WTC11 (cell line): ENCODE measurements around the gene FCSK. TPM values are rescaled to one million over a fixed set of nuclear protein-coding genes. Genes with fewer than 3 reads are reported as not detected.
"Not testable (repeated sequence)": the region's sequence is repeated elsewhere in the genome, so short reads cannot be mapped to it uniquely, and the experiment has no call there.

Experiments used
- ATAC-seq: fragments of 200-7000 bp; cut with Tn5 transposase; 2 replicates; pipeline ENCODE4 v1.10.0; 2021; ENCODE audit warnings: mild to moderate bottlenecking, moderate library complexity
- CTCF ChIA-PET: fragments of 300-600 bp; sonication (Branson Sonifier 250); formaldehyde crosslinking; loops from one replicate; lab custom pipeline; 2021; ENCODE audit warnings: antibody characterized with exemption; lab: Charles Lee
- POLR2A ChIA-PET: fragments of 350-600 bp; sonication (Branson Sonifier 250); formaldehyde crosslinking; loops from one replicate; lab custom pipeline; 2021; ENCODE audit warnings: antibody characterized with exemption; lab: Charles Lee
- DNase-seq: peaks from one replicate; pipeline ENCODE4 v3.0.0; 2021; ENCODE audit warnings: low spot score
- H3K27ac Mint-ChIP-seq: 2 replicates; pipeline ENCODE4 v1.8.0; 2021; ENCODE audit warnings: mixed read lengths
- H3K27me3 Mint-ChIP-seq: 2 replicates; pipeline ENCODE4 v1.8.0; 2021; ENCODE audit warnings: low read depth, mild to moderate bottlenecking, moderate library complexity, mixed read lengths
- H3K36me3 Mint-ChIP-seq: 2 replicates; pipeline ENCODE4 v1.8.0; 2021; ENCODE audit warnings: mixed read lengths
- H3K4me1 Mint-ChIP-seq: 2 replicates; pipeline ENCODE4 v1.8.0; 2022; ENCODE audit warnings: mixed read lengths
- H3K4me3 Mint-ChIP-seq: 2 replicates; pipeline ENCODE4 v1.8.0; 2021; ENCODE audit warnings: mild to moderate bottlenecking, moderate library complexity, mixed read lengths
- H3K9me3 Mint-ChIP-seq: 2 replicates; pipeline ENCODE4 v1.8.0; 2021; ENCODE audit warnings: mixed read lengths
- ATF1 ChIP-seq: sonication (generic); formaldehyde crosslinking; IDR thresholded peaks from 2 replicates; pipeline ENCODE4 v1.8.1; 2023; ENCODE audit warnings: mild to moderate bottlenecking, moderate library complexity, missing genetic modification reagents
- CREB1 ChIP-seq: sonication (generic); formaldehyde crosslinking; IDR thresholded peaks from 2 replicates; pipeline ENCODE4 v1.8.0; 2023; ENCODE audit warnings: mild to moderate bottlenecking, missing genetic modification reagents
- CREM ChIP-seq: sonication (generic); formaldehyde crosslinking; IDR thresholded peaks from 2 replicates; pipeline ENCODE4 v1.8.1; 2022; ENCODE audit warnings: mild to moderate bottlenecking, missing genetic modification reagents, moderate library complexity
- ESRRA ChIP-seq: sonication (generic); formaldehyde crosslinking; IDR thresholded peaks from 2 replicates; pipeline ENCODE4 v1.8.1; 2022; ENCODE audit warnings: mild to moderate bottlenecking, missing genetic modification reagents, borderline replicate concordance
- FOXK1 ChIP-seq: sonication (generic); formaldehyde crosslinking; IDR thresholded peaks from 2 replicates; pipeline ENCODE4 v1.8.0; 2022; ENCODE audit warnings: mild to moderate bottlenecking, moderate library complexity, missing genetic modification reagents
- IRF2 ChIP-seq: sonication (generic); formaldehyde crosslinking; IDR thresholded peaks from 2 replicates; pipeline ENCODE4 v1.8.0; 2022; ENCODE audit warnings: low read depth, missing genetic modification reagents, borderline replicate concordance
- MLX ChIP-seq: sonication (generic); formaldehyde crosslinking; IDR thresholded peaks from 2 replicates; pipeline ENCODE4 v1.8.1; 2023; ENCODE audit warnings: mild to moderate bottlenecking, missing genetic modification reagents, moderate library complexity
- MXD4 ChIP-seq: fragments of 250-450 bp; sonication (Bioruptor Pico); IDR thresholded peaks from 2 replicates; pipeline ENCODE4 v1.8.0; 2021; ENCODE audit warnings: mild to moderate bottlenecking, moderate library complexity, borderline replicate concordance
- NFATC4 ChIP-seq: fragments of 250-450 bp; sonication (Bioruptor Pico); IDR thresholded peaks from 2 replicates; pipeline ENCODE4 v1.9.0; 2021; ENCODE audit warnings: mild to moderate bottlenecking
- NFYB ChIP-seq: sonication (generic); formaldehyde crosslinking; conservative IDR thresholded peaks from 2 replicates; pipeline ENCODE4 v1.8.0; 2022; ENCODE audit warnings: low read depth, missing genetic modification reagents
- TEAD4 ChIP-seq: sonication (generic); formaldehyde crosslinking; IDR thresholded peaks from 2 replicates; pipeline ENCODE4 v1.8.0; 2022; ENCODE audit warnings: mild to moderate bottlenecking, missing genetic modification reagents
- ZNF138 ChIP-seq: sonication (generic); formaldehyde crosslinking; conservative IDR thresholded peaks from 2 replicates; pipeline ENCODE4 v1.8.1; 2022; ENCODE audit warnings: mild to moderate bottlenecking, moderate library complexity, missing genetic modification reagents
- ZNF317 ChIP-seq: sonication (generic); formaldehyde crosslinking; IDR thresholded peaks from 2 replicates; pipeline ENCODE4 v1.8.1; 2023; ENCODE audit warnings: low read depth, mild to moderate bottlenecking, moderate library complexity, missing genetic modification reagents, borderline replicate concordance
- total RNA-seq: library from RNA; stranded (reverse); gene quantifications from 3 replicates; pipeline ENCODE4 v1.2.3, GENCODE V29; 2021
- TF ChIP-seq, protein P1 (sequence below): sonication (generic); formaldehyde crosslinking; conservative IDR thresholded peaks from 2 replicates; pipeline ENCODE4 v1.8.1; 2022; ENCODE audit warnings: mild to moderate bottlenecking, missing genetic modification reagents
- TF ChIP-seq, protein P2 (sequence below): sonication (generic); formaldehyde crosslinking; IDR thresholded peaks from 2 replicates; pipeline ENCODE4 v1.8.1; 2022; ENCODE audit warnings: mild to moderate bottlenecking, moderate library complexity, missing genetic modification reagents
- TF ChIP-seq, protein P3 (sequence below): sonication (generic); formaldehyde crosslinking; IDR thresholded peaks from 2 replicates; pipeline ENCODE4 v1.8.0; 2023; ENCODE audit warnings: missing genetic modification reagents, mild to moderate bottlenecking, borderline replicate concordance
- TF ChIP-seq, protein P4 (sequence below): sonication (generic); formaldehyde crosslinking; IDR thresholded peaks from 2 replicates; pipeline ENCODE4 v1.8.0; 2022; ENCODE audit warnings: mild to moderate bottlenecking, missing genetic modification reagents
- TF ChIP-seq, protein P5 (sequence below): sonication (generic); formaldehyde crosslinking; IDR thresholded peaks from 2 replicates; pipeline ENCODE4 v1.8.0; 2022; ENCODE audit warnings: mild to moderate bottlenecking, missing genetic modification reagents
- TF ChIP-seq, protein P6 (sequence below): fragments of 250-450 bp; sonication (Bioruptor Pico); conservative IDR thresholded peaks from 2 replicates; pipeline ENCODE4 v1.9.0; 2021; ENCODE audit warnings: mild to moderate bottlenecking

The FCSK gene
- total RNA-seq, 1 experiment from 2014 or later = 10.6 TPM

DNA sequence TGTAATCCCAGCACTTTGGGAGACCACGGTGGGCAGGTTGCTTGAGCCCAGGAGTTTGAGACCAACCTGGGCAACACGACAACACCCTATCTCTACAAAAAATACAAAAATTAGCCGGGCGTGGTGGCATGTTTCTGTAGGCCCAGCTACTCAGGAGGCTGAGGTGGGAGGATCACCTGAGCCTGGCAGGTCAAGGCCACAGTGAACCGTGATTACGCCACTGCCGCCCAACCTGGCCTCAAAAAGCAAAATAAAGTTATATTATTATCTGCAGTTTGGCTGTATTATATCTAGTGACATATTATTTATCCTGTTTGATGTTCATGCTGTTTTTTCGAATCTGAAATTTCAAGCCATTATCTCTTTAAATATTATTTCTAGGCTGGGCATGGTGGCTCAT lies 42.0 kb upstream of the FCSK start (continued):
- TF ChIP-seq CREB1 = no peak
- TF ChIP-seq, all 79 proteins: peak for 0

DNA sequence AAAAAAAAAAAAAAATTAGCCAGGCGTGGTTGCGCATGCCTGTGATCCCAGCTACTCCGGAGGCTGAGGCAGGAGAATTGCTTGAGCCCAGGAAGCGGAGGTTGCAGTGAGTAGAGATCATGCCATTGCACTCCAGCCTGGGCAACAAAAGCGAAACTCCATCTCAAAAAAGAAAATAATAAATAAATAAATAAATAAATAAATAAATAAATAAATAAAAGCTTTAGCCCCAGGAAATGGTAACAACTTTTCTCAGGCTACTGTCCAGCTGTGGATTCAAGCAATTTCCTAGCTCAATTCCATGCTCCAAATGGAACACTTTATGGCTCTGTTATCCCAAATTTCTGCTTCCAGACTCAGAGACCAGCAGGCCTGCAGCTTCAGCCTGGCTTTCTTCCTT lies 40.8 kb upstream of the FCSK start:
- DNase-seq, H3K27ac Mint-ChIP-seq, H3K27me3 Mint-ChIP-seq, H3K4me3 Mint-ChIP-seq, H3K36me3 Mint-ChIP-seq, POLR2A ChIA-PET, H3K9me3 Mint-ChIP-seq, ATAC-seq: not testable (repeated sequence)
- H3K4me1 Mint-ChIP-seq = peaks cover 30% of the 10 kb centered on the region
- CTCF ChIA-PET = interaction anchor here (0.6 to 1.0 kb wide), 5 partner anchors 13 to 1113 kb away, joined by 3 read pairs; no protein-coding TSS in a partner anchor

GRCh38 chr16:70416748-70417616 lies 37.4 kb upstream of the FCSK start:
- Mint-ChIP-seq H3K9me3 (no peaks in the 10 kb centered on the region), H3K4me3 (no peak overlapping the region), H3K36me3 (no peaks in the 10 kb centered on the region; the same call in 1 of the 2 replicates), H3K27ac (peak overlapping the region; percentile 79; the same call in 1 of the 2 replicates), H3K4me1 (peaks cover 59% of the 10 kb centered on the region), H3K27me3 (no peaks in the 10 kb centered on the region)
- no peak for DNase-seq
- TF ChIP-seq, protein P1, sequence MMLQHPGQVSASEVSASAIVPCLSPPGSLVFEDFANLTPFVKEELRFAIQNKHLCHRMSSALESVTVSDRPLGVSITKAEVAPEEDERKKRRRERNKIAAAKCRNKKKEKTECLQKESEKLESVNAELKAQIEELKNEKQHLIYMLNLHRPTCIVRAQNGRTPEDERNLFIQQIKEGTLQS (CRISPR knock-in tag) = no peak
- no peak for TF ChIP-seq ZNF317
- TF ChIP-seq ZNF138 (CRISPR knock-in tag) = no peak
- TF ChIP-seq, protein P2, sequence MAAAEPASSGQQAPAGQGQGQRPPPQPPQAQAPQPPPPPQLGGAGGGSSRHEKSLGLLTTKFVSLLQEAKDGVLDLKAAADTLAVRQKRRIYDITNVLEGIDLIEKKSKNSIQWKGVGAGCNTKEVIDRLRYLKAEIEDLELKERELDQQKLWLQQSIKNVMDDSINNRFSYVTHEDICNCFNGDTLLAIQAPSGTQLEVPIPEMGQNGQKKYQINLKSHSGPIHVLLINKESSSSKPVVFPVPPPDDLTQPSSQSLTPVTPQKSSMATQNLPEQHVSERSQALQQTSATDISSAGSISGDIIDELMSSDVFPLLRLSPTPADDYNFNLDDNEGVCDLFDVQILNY = no peak
- no peak for TF ChIP-seq NFATC4 (CRISPR knock-in tag)
- no peak for TF ChIP-seq MLX
- TF ChIP-seq, protein P3, sequence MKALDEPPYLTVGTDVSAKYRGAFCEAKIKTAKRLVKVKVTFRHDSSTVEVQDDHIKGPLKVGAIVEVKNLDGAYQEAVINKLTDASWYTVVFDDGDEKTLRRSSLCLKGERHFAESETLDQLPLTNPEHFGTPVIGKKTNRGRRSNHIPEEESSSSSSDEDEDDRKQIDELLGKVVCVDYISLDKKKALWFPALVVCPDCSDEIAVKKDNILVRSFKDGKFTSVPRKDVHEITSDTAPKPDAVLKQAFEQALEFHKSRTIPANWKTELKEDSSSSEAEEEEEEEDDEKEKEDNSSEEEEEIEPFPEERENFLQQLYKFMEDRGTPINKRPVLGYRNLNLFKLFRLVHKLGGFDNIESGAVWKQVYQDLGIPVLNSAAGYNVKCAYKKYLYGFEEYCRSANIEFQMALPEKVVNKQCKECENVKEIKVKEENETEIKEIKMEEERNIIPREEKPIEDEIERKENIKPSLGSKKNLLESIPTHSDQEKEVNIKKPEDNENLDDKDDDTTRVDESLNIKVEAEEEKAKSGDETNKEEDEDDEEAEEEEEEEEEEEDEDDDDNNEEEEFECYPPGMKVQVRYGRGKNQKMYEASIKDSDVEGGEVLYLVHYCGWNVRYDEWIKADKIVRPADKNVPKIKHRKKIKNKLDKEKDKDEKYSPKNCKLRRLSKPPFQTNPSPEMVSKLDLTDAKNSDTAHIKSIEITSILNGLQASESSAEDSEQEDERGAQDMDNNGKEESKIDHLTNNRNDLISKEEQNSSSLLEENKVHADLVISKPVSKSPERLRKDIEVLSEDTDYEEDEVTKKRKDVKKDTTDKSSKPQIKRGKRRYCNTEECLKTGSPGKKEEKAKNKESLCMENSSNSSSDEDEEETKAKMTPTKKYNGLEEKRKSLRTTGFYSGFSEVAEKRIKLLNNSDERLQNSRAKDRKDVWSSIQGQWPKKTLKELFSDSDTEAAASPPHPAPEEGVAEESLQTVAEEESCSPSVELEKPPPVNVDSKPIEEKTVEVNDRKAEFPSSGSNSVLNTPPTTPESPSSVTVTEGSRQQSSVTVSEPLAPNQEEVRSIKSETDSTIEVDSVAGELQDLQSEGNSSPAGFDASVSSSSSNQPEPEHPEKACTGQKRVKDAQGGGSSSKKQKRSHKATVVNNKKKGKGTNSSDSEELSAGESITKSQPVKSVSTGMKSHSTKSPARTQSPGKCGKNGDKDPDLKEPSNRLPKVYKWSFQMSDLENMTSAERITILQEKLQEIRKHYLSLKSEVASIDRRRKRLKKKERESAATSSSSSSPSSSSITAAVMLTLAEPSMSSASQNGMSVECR (CRISPR knock-in tag) = no peak
- TF ChIP-seq, protein P4, sequence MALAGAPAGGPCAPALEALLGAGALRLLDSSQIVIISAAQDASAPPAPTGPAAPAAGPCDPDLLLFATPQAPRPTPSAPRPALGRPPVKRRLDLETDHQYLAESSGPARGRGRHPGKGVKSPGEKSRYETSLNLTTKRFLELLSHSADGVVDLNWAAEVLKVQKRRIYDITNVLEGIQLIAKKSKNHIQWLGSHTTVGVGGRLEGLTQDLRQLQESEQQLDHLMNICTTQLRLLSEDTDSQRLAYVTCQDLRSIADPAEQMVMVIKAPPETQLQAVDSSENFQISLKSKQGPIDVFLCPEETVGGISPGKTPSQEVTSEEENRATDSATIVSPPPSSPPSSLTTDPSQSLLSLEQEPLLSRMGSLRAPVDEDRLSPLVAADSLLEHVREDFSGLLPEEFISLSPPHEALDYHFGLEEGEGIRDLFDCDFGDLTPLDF (CRISPR knock-in tag) = no peak
- TF ChIP-seq IRF2 (CRISPR knock-in tag) = no peak
- no peak for TF ChIP-seq ESRRA
- no peak for TF ChIP-seq CREM (CRISPR knock-in tag)
- TF ChIP-seq TEAD4 (CRISPR knock-in tag) = no peak
- no peak for TF ChIP-seq FOXK1 (CRISPR knock-in tag)
- no peak for TF ChIP-seq MXD4 (CRISPR knock-in tag)
- TF ChIP-seq, protein P5, sequence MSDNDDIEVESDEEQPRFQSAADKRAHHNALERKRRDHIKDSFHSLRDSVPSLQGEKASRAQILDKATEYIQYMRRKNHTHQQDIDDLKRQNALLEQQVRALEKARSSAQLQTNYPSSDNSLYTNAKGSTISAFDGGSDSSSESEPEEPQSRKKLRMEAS (CRISPR knock-in tag) = no peak
- no peak for TF ChIP-seq NFYB (CRISPR knock-in tag)
- no peak for TF ChIP-seq ATF1 (CRISPR knock-in tag)
- TF ChIP-seq, protein P6, sequence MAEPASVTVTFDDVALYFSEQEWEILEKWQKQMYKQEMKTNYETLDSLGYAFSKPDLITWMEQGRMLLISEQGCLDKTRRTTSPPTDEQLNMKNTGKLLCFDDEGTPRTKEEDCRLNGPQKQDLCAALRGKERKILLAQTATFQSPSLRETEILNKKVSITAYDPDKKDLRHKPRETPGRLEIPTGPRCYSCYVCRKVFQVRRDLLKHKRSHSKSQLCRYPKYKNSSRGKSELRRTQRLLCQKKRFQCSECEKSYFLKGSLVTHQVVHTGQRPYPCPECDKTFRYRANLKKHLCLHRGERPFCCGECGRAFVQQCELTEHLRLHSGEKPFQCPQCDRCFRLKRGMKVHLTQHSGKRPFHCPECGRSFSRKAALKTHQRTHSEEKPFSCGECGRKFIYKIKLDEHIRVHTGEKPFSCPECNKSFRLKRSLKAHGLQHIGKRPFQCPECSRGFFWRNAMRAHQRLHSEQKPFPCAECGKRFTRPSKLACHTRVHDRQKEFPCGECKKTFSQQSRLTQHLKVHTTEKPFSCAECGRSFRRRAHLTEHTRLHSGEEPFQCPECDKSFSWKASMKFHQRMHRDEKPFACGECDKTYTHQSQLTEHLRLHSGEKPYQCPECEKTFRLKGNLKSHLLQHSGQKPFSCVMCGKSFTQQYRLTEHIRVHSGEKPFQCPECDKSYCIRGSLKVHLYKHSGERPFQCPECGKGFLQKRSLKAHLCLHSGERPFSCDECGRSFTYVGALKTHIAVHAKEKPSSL (CRISPR knock-in tag) = no peak
- CTCF ChIA-PET = interaction anchor here (0.9 to 2.6 kb wide), 6 partner anchors 9 to 55 kb away, joined by 3 to 17 read pairs (median 4); no protein-coding TSS in a partner anchor
- POLR2A ChIA-PET = interaction anchor here (0.6 to 1.0 kb wide), 3 partner anchors 9 to 37 kb away, joined by 3 to 6 read pairs (median 3); no protein-coding TSS in a partner anchor
- no peak for ATAC-seq
